Heart left ventricle (tissue), 13 donors: ENCODE measurements around the gene HDAC7.

Source experiments
- CTCF ChIP-seq, 12 donors: fragments of 200-600 bp; sonication (generic) in 4 of 12; IDR thresholded peaks; one replicate each; pipeline versions ENCODE4 v1.5.0 to v1.8.0; 2018 to 2022; ENCODE audit warnings: antibody characterized with exemption in 12 of 12, mild to moderate bottlenecking in 5 of 12
- POLR2A ChIP-seq, 2 donors: fragments of 450-650 bp; IDR thresholded peaks; one replicate each; pipeline ENCODE4 v1.6.1; 2017; ENCODE audit warnings: antibody characterized with exemption in 2 of 2, mild to moderate bottlenecking in 2 of 2, moderate library complexity in 2 of 2
- donor health status: ischemic (EF 13 %, LVEDD 7.1; RV severe dilation, severe dysfunction).
- donor health status: DM: no; HTN: yes; CAD: no.
- donor health status: DM: no; HTN: no; CAD: no.
- donor health status: ischemic (EF 25% LVEDD 6.9; RV normal size, moderate dysfunction).
- donor health status: ischemic (EF 25% LVEDD 5.7; RV mildly dilated, moderate dysfunction).
- donor health status: ischemic (EF 35%, LVEDD 5.7; RV mildly dilated, moderate dysfunction).
- donor health status: nonischemic (EF 11% LVEDD 7.7; RV severe dilation, severe dysfunction).
- donor health status: DM: yes; HTN: yes; CAD: no.
- donor health status: PGD.
- donor health status: ischemic (EF 29% LVEDD 5.4; RV normal size, mild dysfunction).
- donor health status: nonischemic (EF 23%, LVEDD 6.1; RV moderate dilation, normal function).

- TF ChIP-seq CTCF (IDR thresholded peaks at IDR 0.05) (no peak), POLR2A (IDR thresholded peaks at IDR 0.05) (no peak)
These were observed 81.6 kb downstream of the HDAC7 start for GRCh38 chr12:47737936-47738594.
